GM21360 (cell line): ENCODE measurements around the gene EPC1.
"Not testable (repeated sequence)": the region's sequence is repeated elsewhere in the genome, so short reads cannot be mapped to it uniquely, and the experiment has no call there.

ENCODE experiments used
- ATAC-seq: cut with Tn5 transposase; IDR thresholded peaks from one replicate; pipeline ENCODE4 v1.9.1; 2021; ENCODE audit warnings: mild to moderate bottlenecking, moderate library complexity; ENCODE audit not compliant: unreplicated experiment

Gene EPC1

GRCh38 chr10:32346551-32347362, at the start of gene EPC1:
Gene EPC1 (minus strand): TSS chr10:32347158. CDS start chr10:32346915, 243 bp downstream.
- ATAC-seq: peak; percentile 53

GRCh38 chr10:32393911-32394310, 47.0 kb upstream of the EPC1 start:
- ATAC-seq: no peak

- not testable (repeated sequence) for ATAC-seq
Measured at GRCh38 chr10:32392284-32392683, 45.3 kb upstream of the EPC1 start.

GRCh38 chr10:32390193-32390592, 43.2 kb upstream of the EPC1 start:
- no peak for ATAC-seq

- no peak for ATAC-seq
Measured at GRCh38 chr10:32388258-32389027, 41.5 kb upstream of the EPC1 start.

- no peak for ATAC-seq
Measured at GRCh38 chr10:32386623-32387260, 39.8 kb upstream of the EPC1 start.

- ATAC-seq: no peak
Measured at GRCh38 chr10:32384171-32384570, 37.2 kb upstream of the EPC1 start.

- ATAC-seq: no peak
Measured at GRCh38 chr10:32381165-32381564, 34.2 kb upstream of the EPC1 start.

- no peak for ATAC-seq
Measured at GRCh38 chr10:32379950-32380551, 33.1 kb upstream of the EPC1 start.

GRCh38 chr10:32379318-32379949, 32.5 kb upstream of the EPC1 start:
- no peak for ATAC-seq

GRCh38 chr10:32378363-32379317, 31.7 kb upstream of the EPC1 start:
- ATAC-seq: peak; percentile 89

- ATAC-seq: no peak
Measured at GRCh38 chr10:32377458-32378259, 30.7 kb upstream of the EPC1 start.

- ATAC-seq: no peak
Measured at GRCh38 chr10:32376771-32377170, 29.8 kb upstream of the EPC1 start.

- no peak for ATAC-seq
Measured at GRCh38 chr10:32376097-32376496, 29.1 kb upstream of the EPC1 start.

- no peak for ATAC-seq
Measured at GRCh38 chr10:32375631-32376030, 28.7 kb upstream of the EPC1 start.

- no peak for ATAC-seq
Measured at GRCh38 chr10:32374605-32375004, 27.6 kb upstream of the EPC1 start.

GRCh38 chr10:32373496-32373895, 26.5 kb upstream of the EPC1 start:
- ATAC-seq: no peak

- no peak for ATAC-seq
Measured at GRCh38 chr10:32373031-32373430, 26.1 kb upstream of the EPC1 start.
